ENCODE measurements around the gene ENPP5. TPM values are rescaled to one million over a fixed set of nuclear protein-coding genes. Genes with fewer than 3 reads are reported as not detected.

ENPP5 gene
- total and polyA plus RNA-seq, 8 donors: 1.0 to 6.4 (median 2.3) TPM; not detected in 1

DNA sequence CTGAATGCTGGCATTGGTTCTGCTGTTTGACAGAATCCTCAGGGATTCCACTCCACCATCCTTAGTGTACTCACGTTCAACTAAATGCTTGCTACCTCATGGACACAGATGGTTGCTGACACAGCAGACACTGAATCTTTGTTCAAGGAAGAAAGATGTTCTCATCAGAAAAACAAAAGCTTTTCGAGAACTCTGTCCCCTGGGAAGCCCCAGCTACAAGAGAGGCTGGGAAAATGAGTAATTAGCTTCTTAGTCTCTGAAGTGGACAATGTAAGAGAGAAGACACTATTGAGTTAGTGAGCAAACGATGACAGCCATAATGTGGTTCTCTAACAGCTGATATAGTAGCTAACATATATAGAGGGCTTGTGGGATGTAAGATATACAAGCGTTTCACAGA is 30.9 kb upstream of the ENPP5 start:
- intact Hi-C loops (cut with DNase I; ENCODE audit: low total_unique reads): no loop called here
- WGBS, 5 donors: 69 to 86% (median 81%) methylated on average over 4 of the region's 4 CpGs
- Histone ChIP-seq H3K9me3 (no peaks in the 10 kb centered on the region), H3K27ac (no peak overlapping the region), H3K4me1 (no peaks in the 10 kb centered on the region), H3K27me3 (no peaks in the 10 kb centered on the region), H3K36me3 (no peaks in the 10 kb centered on the region), H3K4me3 (no peak overlapping the region)
- TF ChIP-seq, protein P1, sequence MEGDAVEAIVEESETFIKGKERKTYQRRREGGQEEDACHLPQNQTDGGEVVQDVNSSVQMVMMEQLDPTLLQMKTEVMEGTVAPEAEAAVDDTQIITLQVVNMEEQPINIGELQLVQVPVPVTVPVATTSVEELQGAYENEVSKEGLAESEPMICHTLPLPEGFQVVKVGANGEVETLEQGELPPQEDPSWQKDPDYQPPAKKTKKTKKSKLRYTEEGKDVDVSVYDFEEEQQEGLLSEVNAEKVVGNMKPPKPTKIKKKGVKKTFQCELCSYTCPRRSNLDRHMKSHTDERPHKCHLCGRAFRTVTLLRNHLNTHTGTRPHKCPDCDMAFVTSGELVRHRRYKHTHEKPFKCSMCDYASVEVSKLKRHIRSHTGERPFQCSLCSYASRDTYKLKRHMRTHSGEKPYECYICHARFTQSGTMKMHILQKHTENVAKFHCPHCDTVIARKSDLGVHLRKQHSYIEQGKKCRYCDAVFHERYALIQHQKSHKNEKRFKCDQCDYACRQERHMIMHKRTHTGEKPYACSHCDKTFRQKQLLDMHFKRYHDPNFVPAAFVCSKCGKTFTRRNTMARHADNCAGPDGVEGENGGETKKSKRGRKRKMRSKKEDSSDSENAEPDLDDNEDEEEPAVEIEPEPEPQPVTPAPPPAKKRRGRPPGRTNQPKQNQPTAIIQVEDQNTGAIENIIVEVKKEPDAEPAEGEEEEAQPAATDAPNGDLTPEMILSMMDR (IDR thresholded peaks at IDR 0.05): no peak
- no peak for TF ChIP-seq EP300 (IDR thresholded peaks at IDR 0.05)
- TF ChIP-seq POLR2AphosphoS5 (IDR thresholded peaks at IDR 0.05): no peak
- TF ChIP-seq POLR2A (IDR thresholded peaks at IDR 0.05): no peak
- no peak for DNase-seq

DNA sequence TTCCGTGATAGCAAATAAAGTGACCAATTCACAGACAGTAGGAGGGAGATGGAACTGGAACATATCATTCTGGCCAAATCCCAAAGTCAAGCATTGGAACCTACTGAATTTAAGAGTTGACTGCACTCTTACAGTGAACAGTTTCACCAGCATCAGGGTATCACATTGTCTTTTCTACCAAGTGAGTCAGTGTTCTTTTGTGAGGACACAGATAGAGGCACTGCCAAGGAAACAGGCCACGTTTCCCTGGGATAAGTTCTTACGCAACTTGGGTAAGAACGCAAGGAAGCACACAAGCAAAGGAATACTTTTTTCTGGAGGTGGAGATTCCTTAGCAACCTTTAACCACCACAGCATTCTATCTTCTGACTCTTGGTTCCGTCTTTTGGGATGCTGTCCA is 28.6 kb upstream of the ENPP5 start:
- H3K9me3 ChIP-seq: no peaks in the 10 kb centered on the region
- H3K27ac ChIP-seq: no peak overlapping the region
- DNase-seq: no peak
- TF ChIP-seq, protein P1 (IDR thresholded peaks at IDR 0.05): no peak
- no peak for TF ChIP-seq POLR2A (IDR thresholded peaks at IDR 0.05)
- no peak for TF ChIP-seq POLR2AphosphoS5 (IDR thresholded peaks at IDR 0.05)
- no peaks in the 10 kb centered on the region for H3K36me3 ChIP-seq
- intact Hi-C loops (cut with DNase I; ENCODE audit: low total_unique reads): no loop called here
- H3K27me3 ChIP-seq: no peaks in the 10 kb centered on the region
- H3K4me1 ChIP-seq: no peaks in the 10 kb centered on the region
- no peak overlapping the region for H3K4me3 ChIP-seq
- 81 to 84% (median 83%) methylated on average over 5 of the region's 5 CpGs for WGBS, 5 donors

DNA sequence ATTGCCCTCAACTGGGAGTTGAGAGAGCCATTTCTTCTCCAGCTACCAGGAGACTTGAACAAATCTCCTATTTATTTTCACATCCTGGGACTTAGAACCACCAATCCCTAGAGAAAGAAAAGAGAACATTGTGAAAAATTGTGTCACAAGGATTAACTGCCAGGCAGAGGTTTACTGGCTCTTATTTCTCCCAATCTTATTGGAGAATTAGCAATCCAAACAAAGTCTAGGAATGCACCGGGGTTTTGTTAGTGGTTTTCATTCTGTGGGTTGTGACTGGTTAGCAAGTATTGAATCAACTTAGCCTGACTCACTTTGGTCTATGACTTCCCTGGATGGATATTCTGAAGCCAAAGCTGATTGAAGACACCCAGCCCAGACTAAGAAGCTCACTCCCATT is 21.2 kb upstream of the ENPP5 start:
- Histone ChIP-seq H3K27me3 (no peaks in the 10 kb centered on the region), H3K4me3 (no peak overlapping the region)
- intact Hi-C loops (cut with DNase I; ENCODE audit: low total_unique reads): no loop called here

DNA sequence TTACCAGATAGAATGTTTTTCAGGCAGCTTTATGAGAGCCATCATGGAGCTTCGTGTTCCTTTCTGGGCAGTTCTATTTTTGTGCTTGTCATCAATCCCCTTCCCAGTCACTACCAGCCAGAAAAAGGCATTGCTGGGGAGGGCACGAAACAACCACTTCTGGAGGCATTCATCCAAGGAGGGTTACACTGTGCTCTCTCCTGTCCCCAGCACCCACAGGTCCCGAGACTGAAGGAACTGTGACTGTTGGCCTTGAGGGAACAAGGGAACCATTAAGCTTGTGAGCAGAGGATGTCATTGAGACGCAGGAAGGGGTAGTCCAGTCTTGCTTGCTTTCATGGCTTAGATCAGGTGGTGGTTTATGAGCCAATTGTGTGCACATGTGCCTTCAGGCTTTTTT is 20.1 kb upstream of the ENPP5 start:
- intact Hi-C loops (cut with DNase I; ENCODE audit: low total_unique reads): no loop called here
- Histone ChIP-seq H3K27ac (no peak overlapping the region), H3K4me1 (peaks cover 0 to 11% (median 2%) of the 10 kb centered on the region in 4 donors), H3K27me3 (no peaks in the 10 kb centered on the region), H3K4me3 (no peak overlapping the region), H3K9me3 (no peaks in the 10 kb centered on the region), H3K36me3 (no peaks in the 10 kb centered on the region)
- 79 to 95% (median 91%) methylated on average over 4 of the region's 4 CpGs for WGBS, 5 donors
- DNase-seq: no peak
- TF ChIP-seq POLR2A (IDR thresholded peaks at IDR 0.05): no peak
- TF ChIP-seq EP300 (IDR thresholded peaks at IDR 0.05): no peak
- no peak for TF ChIP-seq POLR2AphosphoS5 (IDR thresholded peaks at IDR 0.05)
- TF ChIP-seq, protein P1 (IDR thresholded peaks at IDR 0.05): no peak

More for the DNA sequence above, 21.2 kb upstream of the ENPP5 start:
- H3K27ac ChIP-seq: no peak overlapping the region
- WGBS, 5 donors: 6 to 44% (median 33%) methylated on average over 1 of the region's 1 CpG
- no peaks in the 10 kb centered on the region for H3K9me3 ChIP-seq
- TF ChIP-seq POLR2A (IDR thresholded peaks at IDR 0.05): no peak
- TF ChIP-seq, protein P1 (IDR thresholded peaks at IDR 0.05): no peak
- TF ChIP-seq POLR2AphosphoS5 (IDR thresholded peaks at IDR 0.05): no peak
- TF ChIP-seq EP300 (IDR thresholded peaks at IDR 0.05): no peak
- H3K36me3 ChIP-seq: no peaks in the 10 kb centered on the region
- H3K4me1 ChIP-seq: peaks cover 0 to under 1% (median 0%) of the 10 kb centered on the region in 4 donors
- DNase-seq: no peak
